VCaP (cell line): Measurements from ENCODE around the gene ABCC10.

Source experiments
- H3K27ac ChIP-seq: fragments of 450-650 bp; 2 replicates; pipeline ENCODE4 v1.5.1; 2017
- TF ChIP-seq, protein P1 (sequence below): fragments of 450-650 bp; conservative IDR thresholded peaks from 2 replicates; pipeline ENCODE4 v1.5.1; 2017; ENCODE audit warnings: mild to moderate bottlenecking, moderate library complexity

The ABCC10 gene

DNA sequence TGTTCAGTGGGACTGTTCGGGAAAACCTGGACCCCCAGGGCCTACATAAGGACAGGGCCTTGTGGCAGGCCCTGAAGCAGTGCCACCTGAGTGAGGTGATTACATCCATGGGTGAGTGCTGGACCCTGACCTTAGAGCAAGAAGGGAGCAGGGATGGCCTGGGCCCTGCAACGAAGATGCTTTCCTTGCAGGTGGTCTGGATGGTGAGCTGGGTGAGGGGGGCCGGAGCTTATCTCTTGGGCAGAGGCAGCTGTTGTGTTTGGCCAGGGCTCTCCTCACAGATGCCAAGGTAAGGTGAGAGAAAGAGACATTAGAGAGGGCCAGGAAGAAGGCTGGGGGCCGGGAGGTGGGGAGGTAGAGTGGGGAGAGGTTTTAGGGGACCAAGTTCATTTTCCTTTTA, 21.6 kb downstream of the ABCC10 start:
- TF ChIP-seq, protein P1, sequence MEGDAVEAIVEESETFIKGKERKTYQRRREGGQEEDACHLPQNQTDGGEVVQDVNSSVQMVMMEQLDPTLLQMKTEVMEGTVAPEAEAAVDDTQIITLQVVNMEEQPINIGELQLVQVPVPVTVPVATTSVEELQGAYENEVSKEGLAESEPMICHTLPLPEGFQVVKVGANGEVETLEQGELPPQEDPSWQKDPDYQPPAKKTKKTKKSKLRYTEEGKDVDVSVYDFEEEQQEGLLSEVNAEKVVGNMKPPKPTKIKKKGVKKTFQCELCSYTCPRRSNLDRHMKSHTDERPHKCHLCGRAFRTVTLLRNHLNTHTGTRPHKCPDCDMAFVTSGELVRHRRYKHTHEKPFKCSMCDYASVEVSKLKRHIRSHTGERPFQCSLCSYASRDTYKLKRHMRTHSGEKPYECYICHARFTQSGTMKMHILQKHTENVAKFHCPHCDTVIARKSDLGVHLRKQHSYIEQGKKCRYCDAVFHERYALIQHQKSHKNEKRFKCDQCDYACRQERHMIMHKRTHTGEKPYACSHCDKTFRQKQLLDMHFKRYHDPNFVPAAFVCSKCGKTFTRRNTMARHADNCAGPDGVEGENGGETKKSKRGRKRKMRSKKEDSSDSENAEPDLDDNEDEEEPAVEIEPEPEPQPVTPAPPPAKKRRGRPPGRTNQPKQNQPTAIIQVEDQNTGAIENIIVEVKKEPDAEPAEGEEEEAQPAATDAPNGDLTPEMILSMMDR: no peak
- no peak overlapping the region for H3K27ac ChIP-seq

DNA sequence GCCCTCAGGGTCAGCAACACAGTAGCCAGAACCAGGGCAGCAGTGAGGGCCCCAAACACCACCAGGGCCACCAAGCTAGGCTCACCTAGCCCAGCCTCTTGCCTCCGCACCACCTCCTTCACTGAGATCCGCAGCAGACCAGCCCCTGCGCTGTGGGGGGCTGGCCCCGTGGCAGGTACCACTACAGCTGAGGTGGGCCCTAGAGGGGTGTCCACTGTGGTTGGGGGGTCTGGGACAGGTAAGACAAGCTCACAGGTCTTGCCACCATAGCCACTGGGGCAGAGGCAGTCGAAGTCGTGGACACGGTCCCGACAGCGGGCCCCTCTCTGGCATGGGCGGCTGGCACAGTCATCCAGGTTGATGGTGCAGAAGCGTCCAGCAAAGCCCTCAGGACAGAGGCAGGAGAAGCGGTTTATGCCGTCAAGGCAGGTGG, 23.4 kb downstream of the ABCC10 start:
- no peak overlapping the region for H3K27ac ChIP-seq
- TF ChIP-seq, protein P1: no peak

DNA sequence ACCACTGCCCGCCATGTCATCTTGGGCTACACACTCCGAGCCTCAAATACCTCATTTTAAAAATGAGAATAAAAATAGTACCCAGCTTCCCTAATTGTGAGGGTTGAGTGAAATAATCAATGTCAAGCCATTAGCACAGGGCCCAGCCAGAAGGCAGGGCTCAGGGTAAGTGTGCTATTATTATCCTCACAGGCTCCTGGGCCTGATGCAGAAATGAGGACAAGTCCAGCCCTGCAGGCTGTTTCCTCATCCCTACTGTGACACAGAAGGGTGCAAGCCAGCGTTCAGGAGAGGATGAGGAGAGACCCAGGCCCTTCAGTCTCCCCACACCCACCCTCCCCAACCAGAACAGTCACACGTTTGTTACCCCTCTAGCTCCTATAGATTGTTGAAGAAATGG, 24.0 kb downstream of the ABCC10 start:
- TF ChIP-seq, protein P1: no peak
- H3K27ac ChIP-seq: no peak overlapping the region

DNA sequence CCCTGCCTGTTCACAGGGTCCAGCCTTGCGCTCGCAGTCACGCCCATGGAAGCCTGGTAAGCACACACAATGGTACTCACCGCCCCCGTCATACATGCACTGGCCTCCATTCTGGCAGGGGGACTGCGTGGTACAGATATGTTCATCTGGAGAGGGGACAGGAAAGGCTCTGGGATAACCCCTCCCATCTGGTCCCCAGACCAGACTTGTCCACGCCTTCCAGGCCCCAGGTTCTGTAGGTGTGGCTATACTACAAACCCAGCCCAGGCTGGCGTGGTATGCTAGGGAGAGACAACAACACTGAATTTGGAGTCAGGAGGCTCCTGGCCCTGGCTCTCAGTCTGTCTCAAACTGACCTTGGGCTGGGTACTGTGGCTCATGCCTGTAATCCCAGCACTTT, 24.6 kb downstream of the ABCC10 start:
- H3K27ac ChIP-seq: no peak overlapping the region
- TF ChIP-seq, protein P1: no peak

DNA sequence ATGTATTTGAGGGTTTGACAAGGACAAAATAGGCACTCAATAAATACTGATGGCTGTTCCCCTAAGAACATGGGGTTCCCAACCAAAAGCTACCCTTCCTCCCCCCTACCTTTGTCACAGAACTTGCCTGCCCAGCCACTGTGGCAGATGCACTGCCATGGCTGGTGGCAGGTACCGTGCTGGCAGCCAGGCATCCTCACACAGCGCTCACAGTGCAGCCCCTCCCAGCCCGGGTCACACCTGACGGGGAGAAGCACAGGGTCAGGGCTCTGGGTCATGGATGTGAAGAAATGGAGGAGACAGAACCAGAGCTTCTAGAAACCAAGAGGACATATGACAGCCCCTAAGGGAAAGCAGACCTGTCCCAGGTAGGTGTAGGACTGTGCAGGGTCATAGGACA, 25.6 kb downstream of the ABCC10 start:
- H3K27ac ChIP-seq: no peak overlapping the region
- TF ChIP-seq, protein P1: no peak

DNA sequence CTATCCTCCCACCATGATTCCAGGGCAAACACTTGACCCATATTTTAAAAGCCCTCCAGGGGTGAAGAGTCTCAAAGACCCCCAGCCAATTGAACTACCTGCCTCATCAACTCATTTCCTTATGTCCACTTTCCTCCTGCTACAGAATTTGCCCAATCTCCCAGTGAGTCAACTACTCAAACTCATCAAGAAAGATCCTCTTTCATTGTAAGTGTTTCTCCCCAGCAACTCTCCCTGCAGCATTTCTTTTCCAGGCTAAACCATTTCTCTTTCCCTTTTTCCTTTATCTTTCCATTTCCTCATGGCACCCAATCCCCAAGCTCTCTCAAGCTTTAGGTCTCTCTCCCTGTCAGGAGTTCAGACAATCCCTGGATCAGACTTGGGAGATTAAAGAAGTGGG, 26.5 kb downstream of the ABCC10 start:
- H3K27ac ChIP-seq: no peak overlapping the region
- TF ChIP-seq, protein P1: no peak

DNA sequence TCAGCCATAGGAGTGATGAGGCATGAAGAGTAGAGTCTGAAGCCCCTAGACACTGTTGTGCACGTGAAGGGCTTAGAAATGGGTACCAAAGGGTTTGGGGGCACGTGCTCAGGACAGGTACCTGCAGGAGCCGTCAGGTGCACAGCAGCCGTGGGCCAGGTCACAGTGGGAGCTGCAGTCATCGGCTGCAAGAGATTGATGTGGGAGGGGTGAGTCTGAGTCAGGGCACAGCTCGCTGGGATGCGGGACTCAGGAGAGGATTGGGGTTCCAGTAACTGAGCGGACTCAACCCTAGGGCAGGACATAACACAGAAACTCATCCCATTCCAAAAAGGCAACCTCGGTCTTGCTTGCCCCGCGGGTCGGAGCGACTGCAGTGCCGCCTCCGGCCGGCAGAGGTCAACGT, 27.0 kb downstream of the ABCC10 start:
- H3K27ac ChIP-seq: peak overlapping the region; percentile 53

More for the DNA sequence above, 27.0 kb downstream of the ABCC10 start:
- TF ChIP-seq, protein P1: peak; percentile 99
